Mucosa of rectum (tissue), 2 donors: ENCODE measurements around the gene ITGB5.

Source experiments
- H3K27ac ChIP-seq, 2 donors: one replicate each; pipeline ENCODE4 v1.7.0; 2013; ENCODE audit warnings: inconsistent platforms in 2 of 2, low read depth in 2 of 2, low read length in 2 of 2
- H3K27me3 ChIP-seq, 2 donors: one replicate each; pipeline ENCODE4 v1.7.0; 2013; ENCODE audit warnings: low read length in 2 of 2; ENCODE audit not compliant: control insufficient read depth in 2 of 2, insufficient read depth in 2 of 2
- H3K36me3 ChIP-seq, 2 donors: one replicate each; pipeline ENCODE4 v1.7.0; 2013; ENCODE audit warnings: low read length in 2 of 2; ENCODE audit not compliant: control insufficient read depth in 2 of 2, insufficient read depth in 2 of 2
- H3K4me1 ChIP-seq, 2 donors: one replicate each; pipeline ENCODE4 v1.7.0; 2013; ENCODE audit warnings: low read length in 2 of 2, mild to moderate bottlenecking in 1 of 2; ENCODE audit not compliant: control insufficient read depth in 2 of 2, insufficient read depth in 2 of 2
- H3K4me3 ChIP-seq, 2 donors: one replicate each; pipeline ENCODE4 v1.7.0; 2013; ENCODE audit warnings: low read length in 2 of 2
- H3K9ac ChIP-seq, 2 donors: one replicate each; pipeline ENCODE4 v1.7.0; 2013; ENCODE audit warnings: low read length in 2 of 2, low read depth in 1 of 2, mild to moderate bottlenecking in 1 of 2
- H3K9me3 ChIP-seq, 2 donors: one replicate each; pipeline ENCODE4 v1.7.0; 2013; ENCODE audit warnings: low read length in 2 of 2; ENCODE audit not compliant: control insufficient read depth in 2 of 2
- donor health status: healthy.
- donor health status: Normal muscosa, but diverticular disease.

The ITGB5 gene

GRCh38 chr3:124920718-124921117, 33.6 kb upstream of the ITGB5 start:
- Histone ChIP-seq H3K27ac (no peak overlapping the region), H3K27me3 (no peaks in the 10 kb centered on the region), H3K4me1 (no peaks in the 10 kb centered on the region), H3K4me3 (no peak overlapping the region), H3K9ac (no peak overlapping the region), H3K36me3 (peaks cover 40 to 74% of the 10 kb centered on the region in 2 donors), H3K9me3 (no peaks in the 10 kb centered on the region)

DNA sequence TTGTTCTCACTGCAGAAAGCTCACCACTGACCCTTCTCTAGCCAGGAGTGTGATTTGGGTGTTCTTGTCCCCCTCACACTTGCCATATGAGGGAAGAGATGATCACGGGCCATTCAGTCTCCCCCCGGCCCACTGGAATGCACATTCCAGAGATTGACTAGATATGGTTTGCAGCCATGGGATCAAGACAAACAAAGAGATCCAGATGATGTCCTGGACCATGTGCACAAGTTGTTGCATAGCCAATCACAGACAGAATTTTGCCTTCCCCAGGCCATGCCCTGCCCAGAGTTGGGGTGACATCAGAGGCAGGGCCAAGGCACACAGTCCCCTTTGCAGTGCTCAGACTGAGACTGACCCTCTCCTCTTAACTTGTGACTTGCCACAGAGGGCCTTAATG, 32.6 kb upstream of the ITGB5 start:
- Histone ChIP-seq H3K4me1 (no peaks in the 10 kb centered on the region), H3K4me3 (no peak overlapping the region)

DNA sequence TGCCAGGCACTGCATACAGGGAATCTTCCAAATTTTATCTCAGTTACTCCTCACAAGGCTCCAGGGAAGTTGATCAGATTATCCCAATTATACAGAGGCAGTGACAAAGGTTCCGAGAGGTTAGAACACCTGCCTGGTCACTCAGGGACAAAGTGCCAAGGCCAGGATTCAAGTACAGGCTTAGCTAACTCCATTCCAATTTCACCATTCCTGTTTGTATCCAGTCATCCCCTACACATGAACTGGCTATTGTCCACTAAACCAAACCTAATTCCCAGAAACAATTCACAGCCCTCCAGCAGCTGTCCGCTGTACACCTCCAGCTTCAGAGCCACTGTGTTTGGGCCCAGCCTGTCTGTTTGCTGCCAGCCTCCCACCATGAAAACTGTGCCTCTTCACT, 31.4 kb upstream of the ITGB5 start:
- H3K9me3 ChIP-seq = no peaks in the 10 kb centered on the region
- H3K4me1 ChIP-seq = no peaks in the 10 kb centered on the region
- H3K9ac ChIP-seq = no peak overlapping the region
- no peak overlapping the region for H3K4me3 ChIP-seq
- H3K36me3 ChIP-seq = peaks cover 51 to 69% of the 10 kb centered on the region in 2 donors
- H3K27me3 ChIP-seq = no peaks in the 10 kb centered on the region
- no peak overlapping the region for H3K27ac ChIP-seq

More for the DNA sequence above, 32.6 kb upstream of the ITGB5 start:
- Histone ChIP-seq H3K9ac (no peak overlapping the region), H3K36me3 (peaks cover 49 to 77% of the 10 kb centered on the region in 2 donors), H3K27me3 (no peaks in the 10 kb centered on the region), H3K27ac (no peak overlapping the region), H3K9me3 (no peaks in the 10 kb centered on the region)

GRCh38 chr3:124916837-124917409, 29.8 kb upstream of the ITGB5 start:
- Histone ChIP-seq H3K27me3 (no peaks in the 10 kb centered on the region), H3K27ac (no peak overlapping the region), H3K36me3 (peaks cover 50 to 74% of the 10 kb centered on the region in 2 donors), H3K4me1 (no peaks in the 10 kb centered on the region), H3K9me3 (no peaks in the 10 kb centered on the region), H3K4me3 (no peak overlapping the region), H3K9ac (no peak overlapping the region)

DNA sequence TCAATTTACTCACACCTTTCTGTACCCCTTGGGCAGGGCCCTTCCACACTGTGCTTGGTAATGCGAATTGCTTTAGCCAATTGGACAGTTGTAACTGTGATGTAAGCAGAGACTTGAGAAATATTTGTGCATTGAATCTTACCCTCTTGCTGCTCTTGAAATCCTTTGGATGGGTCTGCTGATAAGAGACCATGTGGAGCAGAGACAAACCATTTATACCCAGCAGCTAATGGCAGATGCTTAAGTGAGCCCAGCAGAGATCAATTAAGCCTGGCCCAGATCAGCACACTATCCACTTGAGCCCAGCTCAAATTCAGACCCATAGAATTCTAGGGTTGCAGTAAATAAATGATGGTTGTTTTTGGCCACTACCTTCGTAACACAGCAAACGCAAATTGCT, 28.1 kb upstream of the ITGB5 start:
- no peak overlapping the region for H3K27ac ChIP-seq
- no peak overlapping the region for H3K4me3 ChIP-seq
- peaks cover 57 to 78% of the 10 kb centered on the region in 2 donors for H3K36me3 ChIP-seq

GRCh38 chr3:124907957-124908356, 20.8 kb upstream of the ITGB5 start:
- H3K27ac ChIP-seq = no peak overlapping the region
- H3K4me3 ChIP-seq = no peak overlapping the region
- H3K36me3 ChIP-seq = peaks cover 54 to 64% of the 10 kb centered on the region in 2 donors
- H3K9ac ChIP-seq = no peak overlapping the region
- no peaks in the 10 kb centered on the region for H3K27me3 ChIP-seq
- no peaks in the 10 kb centered on the region for H3K4me1 ChIP-seq
- H3K9me3 ChIP-seq = no peaks in the 10 kb centered on the region

More for the DNA sequence above, 28.1 kb upstream of the ITGB5 start:
- no peak overlapping the region for H3K9ac ChIP-seq
- H3K27me3 ChIP-seq = no peaks in the 10 kb centered on the region
- H3K4me1 ChIP-seq = no peaks in the 10 kb centered on the region
- no peaks in the 10 kb centered on the region for H3K9me3 ChIP-seq

- Histone ChIP-seq H3K36me3 (peaks cover 31 to 38% of the 10 kb centered on the region in 2 donors), H3K4me1 (no peaks in the 10 kb centered on the region)
Observed at GRCh38 chr3:124904835-124905492, 17.8 kb upstream of the ITGB5 start.

GRCh38 chr3:124903896-124904834, 17.0 kb upstream of the ITGB5 start:
- no peak overlapping the region for H3K27ac ChIP-seq
- no peaks in the 10 kb centered on the region for H3K9me3 ChIP-seq
- no peaks in the 10 kb centered on the region for H3K4me1 ChIP-seq
- peaks cover 27 to 32% of the 10 kb centered on the region in 2 donors for H3K36me3 ChIP-seq
- no peaks in the 10 kb centered on the region for H3K27me3 ChIP-seq
- no peak overlapping the region for H3K9ac ChIP-seq
- no peak overlapping the region for H3K4me3 ChIP-seq

More at GRCh38 chr3:124904835-124905492, 17.8 kb upstream of the ITGB5 start:
- Histone ChIP-seq H3K4me3 (no peak overlapping the region), H3K9ac (no peak overlapping the region), H3K27ac (no peak overlapping the region), H3K9me3 (no peaks in the 10 kb centered on the region), H3K27me3 (no peaks in the 10 kb centered on the region)

- Histone ChIP-seq H3K4me1 (no peaks in the 10 kb centered on the region), H3K27me3 (no peaks in the 10 kb centered on the region)
Observed at GRCh38 chr3:124896824-124897526, 9.8 kb upstream of the ITGB5 start.

More at GRCh38 chr3:124896824-124897526, 9.8 kb upstream of the ITGB5 start:
- no peak overlapping the region for H3K27ac ChIP-seq
- no peak overlapping the region for H3K4me3 ChIP-seq
- H3K9me3 ChIP-seq = no peaks in the 10 kb centered on the region
- H3K36me3 ChIP-seq = no peaks in the 10 kb centered on the region
- H3K9ac ChIP-seq = no peak overlapping the region
